ENCODE data around the gene ACACA. TPM values are rescaled to one million over a fixed set of nuclear protein-coding genes. Genes with fewer than 3 reads are reported as not detected.
"Not testable (repeated sequence)": the region's sequence is repeated elsewhere in the genome, so short reads cannot be mapped to it uniquely, and the experiment has no call there.

ACACA gene
- 110 and 122 TPM in 2 replicates for total RNA-seq

DNA sequence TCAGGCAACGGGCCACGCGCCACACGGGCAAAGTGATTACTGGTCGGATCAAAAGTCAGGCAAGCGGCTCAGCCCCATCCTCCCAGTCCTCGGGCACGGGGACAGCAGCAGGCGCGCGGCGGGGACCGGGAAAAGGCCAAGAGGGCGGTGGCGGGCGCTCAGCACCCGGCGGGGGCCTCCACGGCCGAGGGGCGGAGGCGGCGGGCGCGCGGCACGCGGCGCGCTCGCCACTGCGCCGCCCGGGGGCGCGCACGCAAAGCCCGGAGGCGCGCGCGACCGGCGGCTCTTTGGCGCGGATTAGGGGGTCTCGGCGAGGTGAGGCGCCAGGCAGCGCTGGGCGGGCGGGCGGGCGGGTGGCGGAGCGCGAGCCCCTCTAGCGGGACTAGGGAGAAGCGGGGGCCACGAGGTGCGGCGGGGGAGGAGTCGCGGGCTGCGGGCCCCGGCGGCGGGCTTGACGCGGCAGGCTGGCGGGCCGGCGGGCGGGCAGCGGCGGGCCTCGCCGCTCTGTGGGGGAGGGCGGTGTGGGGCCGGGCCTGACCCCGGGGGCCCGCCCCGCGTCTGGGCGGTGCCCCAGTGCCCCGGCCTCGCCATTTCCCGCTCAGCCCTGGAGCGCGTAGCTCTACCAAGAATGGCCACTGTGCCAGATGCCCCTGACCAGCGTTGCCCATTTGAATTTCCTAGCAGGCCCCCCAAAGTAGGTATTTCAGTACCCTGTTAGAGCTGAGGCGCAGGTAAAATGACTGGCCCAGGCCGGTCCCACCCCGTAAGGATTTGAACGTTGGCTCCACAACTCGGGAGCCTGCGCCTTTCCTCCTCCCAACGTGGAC is at the start of gene ACACA, which contains the start of gene TADA2A:
Gene ACACA (minus strand): TSS at position 202 of the 827 bp plus-strand sequence. CDS start 537 bp downstream, outside the sequence.
Gene TADA2A (plus strand): TSS at position 252 of the 827 bp plus-strand sequence. CDS start 4,480 bp downstream, outside the sequence.
- DNase-seq (ENCODE audit: low spot score), result peak; percentile 75
- H3K9me3 Mint-ChIP-seq, result no peaks in the 10 kb centered on the region
- H3K4me1 Mint-ChIP-seq (ENCODE audit: low read depth), result peaks cover 51% of the 10 kb centered on the region
- H3K36me3 Mint-ChIP-seq (ENCODE audit: low read depth), result peaks cover 34% of the 10 kb centered on the region
- peak within 1 kb of the TSS; percentile 98 for H3K27ac Mint-ChIP-seq
- peak within 1 kb of the TSS; percentile 99 for H3K4me3 Mint-ChIP-seq
- intact Hi-C loops (cut with micrococcal nuclease), result loop anchor here (1.0 to 5.0 kb wide), 5 partner anchors 23 to 458 kb away; partner anchors contain the start of genes AATF and SYNRG
- no peaks in the 10 kb centered on the region for H3K27me3 Mint-ChIP-seq (ENCODE audit: insufficient read depth)

DNA sequence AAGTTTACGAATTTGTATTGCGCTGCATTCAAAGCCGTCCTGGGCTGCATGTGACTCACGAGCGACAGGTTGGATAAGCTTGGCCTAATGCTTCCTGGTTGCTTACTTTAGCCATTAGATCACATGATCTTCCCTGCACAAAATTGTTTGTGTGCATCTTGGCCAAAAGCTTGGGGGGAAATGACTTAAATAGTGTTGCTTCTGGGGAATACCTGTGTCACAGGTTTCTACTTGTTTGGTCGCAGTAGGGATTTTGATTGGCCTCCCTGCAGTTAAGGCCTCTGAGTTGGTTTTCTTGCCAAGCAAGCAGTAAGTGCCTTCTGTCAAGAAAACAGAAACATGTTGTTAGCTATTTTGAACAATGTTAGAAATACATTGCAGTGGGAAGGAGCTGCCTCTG is 43.5 kb upstream of the ACACA start:
- Mint-ChIP-seq H3K4me1 (ENCODE audit: low read depth) (peaks cover 8% of the 10 kb centered on the region), H3K9me3 (no peaks in the 10 kb centered on the region), H3K27ac (no peak overlapping the region), H3K36me3 (ENCODE audit: low read depth) (peaks cover 22% of the 10 kb centered on the region), H3K27me3 (ENCODE audit: insufficient read depth) (no peaks in the 10 kb centered on the region), H3K4me3 (no peak overlapping the region)
- intact Hi-C loops (cut with micrococcal nuclease), result no loop called here
- DNase-seq (ENCODE audit: low spot score), result no peak

DNA sequence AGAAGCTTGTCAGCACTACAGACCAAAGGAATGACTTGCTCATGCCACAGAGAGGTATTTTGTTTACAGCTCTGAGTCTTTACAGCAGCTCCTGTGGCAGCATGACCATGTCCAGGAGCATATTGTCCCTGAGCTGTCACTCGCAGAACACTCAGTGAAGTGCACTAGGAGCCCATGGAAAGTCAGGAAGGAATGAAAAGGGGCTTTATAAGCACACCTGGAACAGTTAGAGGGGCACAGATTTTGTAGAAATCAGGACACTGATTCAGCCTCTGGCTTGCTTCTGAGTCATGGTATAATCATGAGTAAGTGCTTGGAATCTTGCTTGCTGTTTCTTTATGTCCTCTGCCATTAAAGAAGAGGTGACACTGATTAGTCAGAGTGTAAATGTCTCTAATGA is 41.0 kb upstream of the ACACA start:
- no peak for DNase-seq (ENCODE audit: low spot score)
- H3K36me3 Mint-ChIP-seq (ENCODE audit: low read depth), result peaks cover 28% of the 10 kb centered on the region
- H3K27ac Mint-ChIP-seq, result no peak overlapping the region
- intact Hi-C loops (cut with micrococcal nuclease), result no loop called here
- H3K27me3 Mint-ChIP-seq (ENCODE audit: insufficient read depth), result no peaks in the 10 kb centered on the region
- no peak overlapping the region for H3K4me3 Mint-ChIP-seq
- no peaks in the 10 kb centered on the region for H3K9me3 Mint-ChIP-seq
- peaks cover 8% of the 10 kb centered on the region for H3K4me1 Mint-ChIP-seq (ENCODE audit: low read depth)

DNA sequence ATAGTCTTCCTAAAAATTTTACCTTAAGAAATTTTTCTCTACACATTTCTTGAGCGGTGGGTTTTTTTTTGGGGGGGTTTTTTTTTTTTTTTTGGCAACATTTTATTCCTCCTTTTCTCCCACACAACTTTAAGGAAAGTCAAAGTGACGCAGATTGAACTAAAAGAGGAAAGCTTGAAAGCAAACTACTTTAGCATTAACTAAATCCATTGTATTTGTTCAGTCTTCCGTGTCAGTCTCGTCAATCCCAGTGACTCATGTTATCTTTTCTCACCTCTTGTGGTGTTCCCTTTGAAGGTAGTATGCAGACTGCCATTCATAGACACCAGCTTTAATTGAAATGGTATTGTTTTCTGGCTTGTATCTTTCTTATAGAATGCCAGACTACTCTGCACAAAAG is 39.4 kb upstream of the ACACA start:
- intact Hi-C loops (cut with micrococcal nuclease), result no loop called here
- Mint-ChIP-seq H3K27me3 (ENCODE audit: insufficient read depth) (no peaks in the 10 kb centered on the region), H3K27ac (no peak overlapping the region), H3K4me3 (no peak overlapping the region), H3K36me3 (ENCODE audit: low read depth) (peaks cover 29% of the 10 kb centered on the region), H3K9me3 (no peaks in the 10 kb centered on the region), H3K4me1 (ENCODE audit: low read depth) (peaks cover 8% of the 10 kb centered on the region)
- no peak for DNase-seq (ENCODE audit: low spot score)

DNA sequence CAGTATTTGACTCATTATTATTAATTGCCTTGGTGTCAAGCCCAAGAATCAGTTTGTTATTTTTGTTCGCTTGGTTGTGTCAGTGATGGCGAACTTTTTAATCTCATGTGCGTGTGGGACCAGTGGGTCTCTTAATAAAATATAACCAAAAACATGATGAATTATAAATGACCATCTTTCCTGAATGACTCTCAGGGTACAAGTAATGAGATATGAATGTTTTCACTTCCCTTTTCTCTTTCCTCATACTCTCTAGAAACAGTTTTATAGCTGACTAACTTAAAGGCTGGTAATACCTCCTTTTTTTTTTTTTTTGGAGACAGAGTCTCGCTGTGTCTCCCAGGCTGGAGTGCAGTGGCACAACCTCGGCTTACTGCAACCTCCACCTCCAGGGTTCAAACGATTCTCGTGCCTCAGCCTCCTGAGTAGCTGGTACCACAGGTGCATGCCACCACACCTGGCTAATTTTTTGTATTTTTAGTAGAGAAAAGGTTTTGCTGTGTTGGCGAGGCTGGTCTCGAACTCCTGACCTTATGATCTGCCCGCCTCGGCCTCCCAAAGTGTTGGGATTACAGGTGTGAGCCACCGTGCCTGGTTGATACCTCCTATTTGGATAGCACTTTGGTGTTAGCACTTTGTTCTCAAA is 34.9 kb upstream of the ACACA start:
- H3K27ac Mint-ChIP-seq; H3K27me3 Mint-ChIP-seq (ENCODE audit: insufficient read depth); intact Hi-C loops (cut with micrococcal nuclease); H3K9me3 Mint-ChIP-seq; DNase-seq (ENCODE audit: low spot score); H3K4me3 Mint-ChIP-seq; H3K4me1 Mint-ChIP-seq (ENCODE audit: low read depth): not testable (repeated sequence)
- peaks cover 39% of the 10 kb centered on the region for H3K36me3 Mint-ChIP-seq (ENCODE audit: low read depth)

DNA sequence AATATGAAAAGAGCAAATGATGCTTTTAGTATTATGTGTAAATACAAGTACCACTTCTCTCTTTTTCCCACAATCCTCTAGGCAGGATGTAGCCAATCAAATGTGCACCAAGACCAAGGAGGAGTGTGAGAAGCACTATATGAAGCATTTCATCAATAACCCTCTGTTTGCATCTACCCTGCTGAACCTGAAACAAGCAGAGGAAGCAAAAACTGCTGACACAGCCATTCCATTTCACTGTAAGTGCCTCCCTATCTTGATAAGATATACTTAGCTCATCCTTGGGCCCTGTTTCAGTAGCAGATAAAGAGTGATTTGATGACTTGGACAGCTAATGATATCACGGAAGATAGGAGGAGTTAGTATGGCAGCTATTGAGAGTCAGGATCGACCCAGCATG is 33.8 kb upstream of the ACACA start:
- Mint-ChIP-seq H3K36me3 (ENCODE audit: low read depth) (peaks cover 35% of the 10 kb centered on the region), H3K27ac (no peak overlapping the region), H3K4me3 (no peak overlapping the region), H3K9me3 (no peaks in the 10 kb centered on the region), H3K4me1 (ENCODE audit: low read depth) (peaks cover 7% of the 10 kb centered on the region), H3K27me3 (ENCODE audit: insufficient read depth) (no peaks in the 10 kb centered on the region)
- no peak for DNase-seq (ENCODE audit: low spot score)
- intact Hi-C loops (cut with micrococcal nuclease), result no loop called here

DNA sequence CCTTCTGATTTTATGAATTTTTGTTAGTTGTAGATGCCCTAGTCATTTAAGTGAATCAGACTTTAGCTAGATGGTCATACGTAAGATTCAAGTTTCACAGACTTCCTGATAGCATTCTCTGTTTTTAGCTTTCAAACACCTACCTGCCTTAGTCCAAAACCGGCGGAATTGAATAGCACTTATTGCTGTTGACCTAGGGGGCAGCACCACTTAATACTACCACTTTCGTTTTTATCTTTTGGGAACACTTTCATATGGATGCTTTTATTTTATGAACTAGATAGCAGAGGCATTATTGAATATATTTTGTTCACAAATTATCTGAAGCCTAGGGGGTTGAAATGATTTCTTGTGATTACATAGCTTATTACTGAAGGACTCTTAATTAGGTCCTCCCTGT is 31.5 kb upstream of the ACACA start:
- peaks cover 29% of the 10 kb centered on the region for H3K36me3 Mint-ChIP-seq (ENCODE audit: low read depth)
- no peak for DNase-seq (ENCODE audit: low spot score)
- no peak overlapping the region for H3K27ac Mint-ChIP-seq
- no peak overlapping the region for H3K4me3 Mint-ChIP-seq
- peaks cover 14% of the 10 kb centered on the region for H3K4me1 Mint-ChIP-seq (ENCODE audit: low read depth)
- no peaks in the 10 kb centered on the region for H3K27me3 Mint-ChIP-seq (ENCODE audit: insufficient read depth)
- intact Hi-C loops (cut with micrococcal nuclease), result no loop called here
- no peaks in the 10 kb centered on the region for H3K9me3 Mint-ChIP-seq

DNA sequence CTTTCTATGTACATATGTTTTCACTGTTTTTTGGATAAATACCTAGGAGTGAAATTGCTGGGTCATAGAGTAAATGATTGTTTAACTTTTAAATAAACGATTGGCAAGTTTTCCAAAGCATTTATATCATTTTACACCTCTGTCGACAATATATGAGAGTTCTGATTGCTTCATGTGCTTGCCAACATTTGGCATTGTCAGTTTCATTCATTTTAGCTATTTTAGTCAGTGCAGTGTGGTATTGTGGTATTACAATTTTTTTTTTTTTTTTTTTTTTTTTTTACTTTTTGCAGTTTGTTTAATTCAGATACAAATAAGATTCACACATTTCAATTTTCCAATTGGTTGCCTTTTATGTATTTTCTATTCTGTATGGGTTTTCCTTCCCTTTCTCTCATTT is 26.0 kb upstream of the ACACA start:
- Mint-ChIP-seq H3K27me3 (ENCODE audit: insufficient read depth) (no peaks in the 10 kb centered on the region), H3K36me3 (ENCODE audit: low read depth) (peaks cover 31% of the 10 kb centered on the region), H3K27ac (no peak overlapping the region), H3K4me1 (ENCODE audit: low read depth) (peaks cover 37% of the 10 kb centered on the region), H3K4me3 (no peak overlapping the region), H3K9me3 (no peaks in the 10 kb centered on the region)
- intact Hi-C loops (cut with micrococcal nuclease), result no loop called here
- DNase-seq (ENCODE audit: low spot score), result no peak

DNA sequence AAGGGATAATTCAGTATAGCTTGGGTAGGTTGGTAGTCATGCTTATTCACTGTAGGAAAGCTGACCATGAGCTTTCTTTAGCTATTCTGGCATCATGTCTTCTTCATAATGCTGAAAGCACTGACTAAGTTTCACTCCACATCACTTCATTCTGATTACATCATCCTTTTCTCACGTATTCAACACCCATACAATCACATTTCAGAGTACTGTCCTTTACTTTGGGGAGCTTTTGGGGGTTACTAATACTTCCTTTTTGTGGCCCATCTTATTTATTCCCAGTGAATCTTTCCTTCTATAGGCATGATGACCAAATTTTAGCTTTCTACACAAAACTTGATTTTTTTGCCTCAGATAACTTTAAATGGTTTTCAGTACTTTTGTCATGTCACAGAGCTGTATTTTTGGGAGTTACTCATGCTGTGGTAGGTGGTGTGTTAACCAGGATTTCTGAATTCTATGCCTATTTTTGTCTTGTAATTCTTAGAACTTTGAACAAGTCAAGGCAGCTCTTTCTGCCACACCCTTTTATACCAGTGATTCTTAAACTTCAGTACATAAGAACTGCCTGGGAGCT is 23.5 kb upstream of the ACACA start:
- H3K4me1 Mint-ChIP-seq (ENCODE audit: low read depth), result peaks cover 37% of the 10 kb centered on the region
- DNase-seq (ENCODE audit: low spot score), result no peak
- peak overlapping the region; percentile 95 for H3K27ac Mint-ChIP-seq
- H3K9me3 Mint-ChIP-seq, result no peaks in the 10 kb centered on the region
- H3K27me3 Mint-ChIP-seq (ENCODE audit: insufficient read depth), result no peaks in the 10 kb centered on the region
- peaks cover 39% of the 10 kb centered on the region for H3K36me3 Mint-ChIP-seq (ENCODE audit: low read depth)
- intact Hi-C loops (cut with micrococcal nuclease), result loop anchor here (1.0 to 2.0 kb wide), 4 partner anchors 23 to 140 kb away; partner anchors contain the start of gene DUSP14
- H3K4me3 Mint-ChIP-seq, result peak overlapping the region; percentile 19

DNA sequence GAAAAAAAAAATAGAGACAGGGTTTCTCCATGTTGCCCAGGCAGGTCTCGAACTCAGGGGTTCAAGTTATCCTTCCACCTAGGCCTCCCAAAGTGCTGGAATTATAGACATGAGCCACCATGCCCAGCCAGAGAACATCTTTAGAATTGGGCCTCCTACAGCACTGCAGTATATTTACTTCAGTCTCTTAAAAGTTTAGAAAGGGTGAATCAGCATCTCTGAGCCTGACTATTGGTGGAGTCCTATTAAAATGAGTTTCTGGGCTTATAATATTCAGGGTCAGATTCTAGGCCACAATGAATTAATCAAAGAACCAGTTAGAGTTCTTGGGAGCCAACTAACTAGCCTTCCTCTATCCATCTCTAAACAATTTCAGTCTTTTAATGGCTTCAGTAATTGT is 22.8 kb upstream of the ACACA start:
- no peaks in the 10 kb centered on the region for H3K9me3 Mint-ChIP-seq
- DNase-seq (ENCODE audit: low spot score), result no peak
- H3K36me3 Mint-ChIP-seq (ENCODE audit: low read depth), result peaks cover 41% of the 10 kb centered on the region
- intact Hi-C loops (cut with micrococcal nuclease), result no loop called here
- H3K4me3 Mint-ChIP-seq, result peak overlapping the region; percentile 19
- H3K27ac Mint-ChIP-seq, result peak overlapping the region; percentile 95
- H3K4me1 Mint-ChIP-seq (ENCODE audit: low read depth), result peaks cover 37% of the 10 kb centered on the region
- H3K27me3 Mint-ChIP-seq (ENCODE audit: insufficient read depth), result no peaks in the 10 kb centered on the region

DNA sequence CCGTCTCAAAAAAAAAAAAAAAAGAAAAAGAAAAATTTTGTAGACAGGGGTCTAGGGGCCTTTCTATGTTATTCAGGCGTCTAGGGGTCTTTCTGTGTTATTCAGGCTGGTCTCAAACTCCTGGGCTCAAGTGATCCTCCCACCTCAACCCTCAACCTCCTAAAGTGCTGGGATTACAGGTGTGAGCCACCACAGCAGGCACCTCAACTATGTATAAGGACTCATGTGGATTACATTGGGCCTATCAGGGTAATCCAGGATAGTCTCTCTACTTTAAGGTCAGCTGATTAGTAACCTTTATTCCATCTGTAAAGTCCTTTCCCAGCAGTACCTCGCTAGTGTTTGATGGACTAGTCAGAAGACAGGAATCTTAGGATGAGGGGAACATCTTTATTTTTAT is 22.4 kb upstream of the ACACA start:
- Mint-ChIP-seq H3K4me1 (ENCODE audit: low read depth) (peaks cover 33% of the 10 kb centered on the region), H3K4me3 (no peak overlapping the region), H3K27me3 (ENCODE audit: insufficient read depth) (no peaks in the 10 kb centered on the region), H3K9me3 (no peaks in the 10 kb centered on the region), H3K27ac (peak overlapping the region; percentile 55), H3K36me3 (ENCODE audit: low read depth) (peaks cover 38% of the 10 kb centered on the region)
- no peak for DNase-seq (ENCODE audit: low spot score)
- intact Hi-C loops (cut with micrococcal nuclease), result no loop called here

DNA sequence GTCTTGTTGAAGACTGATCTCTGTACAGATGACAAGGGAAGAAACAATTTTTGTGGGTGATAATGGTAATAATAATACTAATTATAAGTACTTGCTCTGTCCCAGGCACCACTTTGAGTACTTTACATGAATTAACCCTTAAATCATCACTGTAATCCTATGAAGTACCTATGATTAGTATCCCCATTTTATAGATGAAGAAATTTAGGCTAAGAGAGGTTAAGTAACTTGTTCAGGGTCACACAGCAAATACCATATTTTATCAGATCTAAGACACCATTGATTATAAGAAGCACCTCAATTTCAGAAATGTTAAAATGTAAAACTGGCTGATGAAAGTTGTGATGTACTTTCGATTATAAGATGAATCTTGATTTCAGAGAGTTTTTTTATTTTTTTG is 18.6 kb upstream of the ACACA start:
- Mint-ChIP-seq H3K9me3 (no peaks in the 10 kb centered on the region), H3K4me3 (no peak overlapping the region), H3K4me1 (ENCODE audit: low read depth) (peaks cover 14% of the 10 kb centered on the region), H3K27me3 (ENCODE audit: insufficient read depth) (no peaks in the 10 kb centered on the region), H3K36me3 (ENCODE audit: low read depth) (peaks cover 34% of the 10 kb centered on the region), H3K27ac (no peak overlapping the region)
- no peak for DNase-seq (ENCODE audit: low spot score)
- intact Hi-C loops (cut with micrococcal nuclease), result no loop called here
